ENCODE data around the gene BEAN1.

BEAN1 gene

GRCh38 chr16:66471264-66471663, 44.2 kb downstream of the BEAN1 start:
- DNase-seq: no peak

DNA sequence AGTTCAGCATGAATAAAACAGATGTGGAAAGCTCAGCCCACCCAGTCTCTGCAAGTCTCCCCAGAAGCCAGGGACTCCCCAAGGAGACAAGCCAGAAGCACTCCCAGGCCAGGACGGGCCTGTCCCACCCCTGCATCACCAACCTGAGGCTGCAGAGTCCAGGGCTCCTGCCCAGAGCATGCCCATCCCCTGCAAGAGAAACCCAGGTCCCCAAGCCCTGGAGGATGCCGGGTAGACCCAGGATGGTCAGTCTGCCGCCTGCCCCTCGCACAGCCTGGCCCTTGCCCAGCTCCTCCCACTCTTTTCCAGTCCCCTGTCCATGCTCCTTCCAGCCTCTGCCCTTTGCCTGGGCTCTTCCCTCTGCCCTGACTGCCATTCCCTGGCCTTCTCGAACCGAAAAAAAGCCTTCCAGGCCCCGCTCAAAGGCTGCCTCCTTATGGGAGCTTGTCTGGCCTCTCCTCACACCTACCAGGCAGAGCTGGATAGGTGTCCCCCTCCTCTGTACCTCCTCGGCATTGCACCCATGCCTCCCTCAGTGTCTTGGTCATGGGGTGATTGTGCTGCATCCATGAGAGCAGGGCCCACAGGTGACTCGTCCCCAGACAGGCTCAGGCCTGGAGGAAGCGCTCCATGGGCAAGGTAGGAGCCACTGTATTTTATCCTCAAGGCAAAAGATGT, 44.8 kb downstream of the BEAN1 start:
- DNase-seq: no peak

DNA sequence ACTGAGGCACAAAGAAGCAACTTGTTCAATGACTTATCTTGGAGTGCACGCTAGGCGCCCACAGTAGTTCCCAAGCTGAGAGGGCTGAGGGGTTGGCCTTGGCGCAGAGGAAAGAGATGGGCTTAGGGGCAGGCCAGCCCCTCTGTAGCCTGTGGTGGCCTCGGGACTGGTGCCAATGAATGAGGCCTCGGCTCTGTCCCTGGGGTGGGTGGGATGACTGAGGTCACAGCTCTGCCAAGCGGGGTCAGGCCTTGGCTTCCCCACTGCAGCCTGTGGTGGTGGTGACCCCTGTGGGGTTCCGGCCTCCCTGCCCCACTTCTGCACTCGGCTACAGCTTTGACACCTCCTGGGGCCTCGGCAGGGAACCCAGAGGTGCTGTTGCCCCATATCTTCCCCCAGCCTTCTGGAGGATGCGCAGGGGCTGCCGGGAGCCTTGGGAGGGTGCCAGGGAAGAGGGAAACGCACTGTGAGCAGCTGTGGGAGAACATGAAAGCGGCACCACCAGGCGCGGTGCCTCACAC, 46.0 kb downstream of the BEAN1 start:
- DNase-seq: no peak

- DNase-seq: no peak
Measured at GRCh38 chr16:66473654-66474519, 46.8 kb downstream of the BEAN1 start.

DNA sequence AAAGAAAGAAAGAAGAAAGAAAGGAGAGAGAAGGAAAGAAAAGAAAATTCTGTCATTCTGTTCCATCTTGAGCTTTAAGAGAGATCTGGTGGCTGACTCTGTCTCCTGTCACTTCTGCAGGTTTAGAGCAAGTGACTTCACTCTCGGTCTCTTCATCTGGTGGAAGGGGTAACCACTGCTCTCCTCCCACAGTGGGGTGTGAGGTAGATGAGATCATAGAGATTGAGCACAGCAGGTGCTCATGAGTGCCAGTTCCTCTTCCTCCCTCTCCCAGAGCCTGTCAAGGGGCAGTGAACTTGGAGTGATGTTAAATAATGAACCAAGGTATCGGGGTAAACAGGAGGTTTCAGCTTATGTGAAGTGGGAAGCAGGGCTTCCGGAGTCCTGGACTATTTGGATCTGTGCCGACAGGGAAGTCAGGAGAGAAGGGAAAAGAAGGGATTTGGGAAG, 47.7 kb downstream of the BEAN1 start:
- no peak for DNase-seq

GRCh38 chr16:66475232-66475631, 48.1 kb downstream of the BEAN1 start:
- DNase-seq: no peak

DNA sequence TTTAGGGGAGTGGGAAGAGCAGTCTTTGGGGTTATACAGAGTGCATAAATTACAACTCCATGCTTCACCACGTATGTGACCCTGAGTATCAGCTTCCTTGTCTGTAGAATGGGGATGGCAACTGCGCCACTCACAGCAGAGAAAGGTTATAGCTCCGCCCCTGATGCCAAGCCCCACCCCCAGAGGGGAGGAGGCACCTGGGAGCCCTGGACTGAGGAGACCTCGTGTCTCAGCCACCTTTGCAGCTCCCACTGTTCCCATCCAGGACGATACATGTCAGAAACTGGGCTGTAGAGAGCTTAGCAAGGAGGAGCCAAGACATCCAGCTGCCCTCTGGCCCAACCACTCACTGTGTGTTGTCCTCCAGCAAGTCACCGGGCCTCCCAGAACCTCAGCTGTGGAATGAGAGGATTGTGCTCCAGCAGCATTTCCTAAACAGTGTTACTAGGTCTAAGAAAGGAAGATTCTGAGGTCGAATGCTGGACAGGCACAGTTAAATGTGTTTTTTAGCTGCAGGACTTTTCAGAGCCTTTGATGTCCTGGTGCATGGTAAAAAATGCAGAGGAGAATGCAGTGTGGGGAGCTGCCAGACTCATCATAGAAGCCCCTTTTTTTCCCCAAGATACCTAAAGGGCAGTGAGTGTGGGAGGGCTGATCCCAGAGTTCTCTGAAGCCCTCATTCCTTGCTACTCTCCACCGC, 49.4 kb downstream of the BEAN1 start:
- no peak for DNase-seq

- no peak for DNase-seq
Measured at GRCh38 chr16:66477028-66477515, 50.0 kb downstream of the BEAN1 start.

DNA sequence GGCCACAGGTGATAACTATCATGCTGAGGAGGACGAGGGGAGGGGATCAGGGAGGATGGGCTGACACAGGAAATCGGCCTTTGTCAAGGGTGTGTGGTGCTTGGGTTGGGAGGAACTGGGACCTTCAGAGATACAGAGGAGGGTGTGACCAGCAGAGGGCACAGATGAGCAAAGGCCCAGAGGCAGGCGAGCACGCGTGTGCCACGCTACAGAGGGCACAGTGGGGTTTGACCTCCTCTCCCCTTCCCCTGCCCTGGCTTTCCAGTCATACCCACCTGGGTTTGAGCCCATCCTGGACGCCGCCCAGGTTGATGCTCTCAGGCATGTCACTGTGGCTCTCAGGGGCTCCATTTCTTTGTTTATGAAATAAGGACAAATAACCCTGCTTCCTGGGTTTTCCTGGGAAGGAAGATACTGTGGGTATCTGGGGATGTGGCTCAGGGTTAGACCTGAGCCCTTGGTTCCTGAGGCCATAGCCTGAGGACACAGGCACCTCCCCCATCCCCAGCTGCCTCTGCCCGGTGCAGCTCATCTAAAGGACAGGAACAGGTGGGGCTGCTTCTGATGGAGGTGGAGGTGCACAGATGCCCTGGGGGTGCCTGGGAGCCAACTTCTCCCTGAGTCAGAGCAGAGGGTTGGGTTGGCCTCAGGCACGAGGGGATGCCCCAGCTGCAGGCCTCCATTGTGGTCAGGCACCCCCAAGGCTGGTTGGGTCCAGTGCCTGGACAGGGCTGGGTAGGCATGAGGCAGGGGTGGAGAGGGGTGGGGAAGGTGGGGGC, 51.8 kb downstream of the BEAN1 start:
- DNase-seq: no peak

DNA sequence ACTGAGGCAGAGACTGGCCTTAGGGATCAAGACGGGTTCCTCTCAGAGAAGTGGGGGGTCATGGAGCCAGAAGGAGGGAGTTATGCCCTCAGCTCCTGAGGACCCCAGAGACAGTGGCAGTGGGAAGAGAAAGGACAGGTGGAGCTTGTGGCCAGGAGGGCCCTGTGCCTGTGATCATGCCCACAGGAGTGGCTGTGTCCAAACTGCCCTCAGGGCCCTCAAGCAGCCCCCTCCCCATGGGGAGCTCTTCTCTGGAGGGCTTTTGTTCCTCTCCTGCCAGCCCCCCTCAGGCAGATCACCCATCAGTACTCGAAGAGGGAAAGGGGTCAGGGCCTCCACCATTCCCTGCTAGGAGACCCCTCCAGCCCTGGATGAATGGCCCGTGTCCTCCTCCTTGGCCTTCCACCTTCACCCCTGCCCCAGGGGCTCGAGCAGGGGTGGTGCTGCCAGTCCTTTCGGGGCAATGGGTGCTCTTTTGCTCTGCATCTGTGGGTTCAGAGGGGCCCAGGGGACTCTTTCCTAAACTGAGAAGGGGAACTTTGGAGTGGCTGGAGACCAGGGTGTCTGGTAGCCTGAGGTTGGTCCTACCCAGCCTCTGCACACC, 52.7 kb downstream of the BEAN1 start:
- DNase-seq: no peak

- no peak for DNase-seq
Measured at GRCh38 chr16:66480265-66481080, 53.4 kb downstream of the BEAN1 start.

- no peak for DNase-seq
Measured at GRCh38 chr16:66481081-66481942, 54.2 kb downstream of the BEAN1 start.

- DNase-seq: no peak
Measured at GRCh38 chr16:66481943-66482390, 54.9 kb downstream of the BEAN1 start.

DNA sequence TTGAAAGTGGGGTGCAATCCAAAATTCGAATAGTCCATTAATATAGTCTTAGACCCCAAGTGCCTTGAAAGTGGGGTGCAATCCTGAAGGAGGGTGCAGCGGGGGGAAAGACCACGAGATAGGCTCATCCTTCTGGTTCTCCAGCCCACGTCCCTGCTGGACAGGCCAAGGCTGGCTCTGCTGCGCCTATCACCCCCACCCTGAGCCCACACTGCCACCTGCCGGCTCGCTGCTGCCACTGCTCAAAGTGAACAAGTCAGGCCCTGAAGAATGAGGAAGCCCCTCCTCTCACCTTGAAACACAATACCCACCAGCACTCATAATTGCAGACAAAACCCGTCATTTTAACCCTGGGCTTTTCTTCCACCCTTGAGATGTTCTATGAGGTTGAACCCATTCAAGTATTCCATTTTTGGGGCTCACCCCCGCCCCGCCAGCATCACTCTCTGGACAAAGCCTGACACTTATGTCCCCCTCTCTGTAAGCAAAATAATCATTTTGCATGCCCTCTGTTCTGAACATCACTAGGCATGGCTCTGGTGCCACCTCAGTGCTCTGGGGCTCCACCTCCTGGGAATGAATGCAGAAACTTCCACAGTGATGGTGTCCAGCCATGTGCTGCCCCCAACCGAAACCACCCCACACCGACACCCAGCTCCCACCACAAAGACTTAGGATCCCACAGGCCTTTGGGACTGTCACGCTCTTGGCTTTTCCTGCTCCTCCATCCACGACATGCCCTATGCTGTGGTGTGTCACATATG, 56.8 kb downstream of the BEAN1 start:
- DNase-seq: peak; percentile 56

- no peak for DNase-seq
Measured at GRCh38 chr16:66484453-66485213, 57.5 kb downstream of the BEAN1 start.

GRCh38 chr16:66485376-66485775, 58.3 kb downstream of the BEAN1 start:
- DNase-seq: no peak

- no peak for DNase-seq
Measured at GRCh38 chr16:66486199-66486772, 59.2 kb downstream of the BEAN1 start.

All from right kidney (tissue), 1 donor.